ENCODE measurements around the gene VAPB.
"Not testable (repeated sequence)": the region's sequence is repeated elsewhere in the genome, so short reads cannot be mapped to it uniquely, and the experiment has no call there.

Gene VAPB

GRCh38 chr20:58407201-58407873, 18.3 kb downstream of the VAPB start:
- DNase-seq (ENCODE audit: low read depth), result no peak

- no peak for DNase-seq (ENCODE audit: low read depth)
These were observed 19.0 kb downstream of the VAPB start for GRCh38 chr20:58407966-58408557.

- DNase-seq (ENCODE audit: low read depth), result no peak
These were observed 19.7 kb downstream of the VAPB start for GRCh38 chr20:58408603-58409246.

- DNase-seq (ENCODE audit: low read depth), result not testable (repeated sequence)
These were observed 25.2 kb downstream of the VAPB start for GRCh38 chr20:58414216-58414615.

- DNase-seq (ENCODE audit: low read depth), result not testable (repeated sequence)
These were observed 25.8 kb downstream of the VAPB start for GRCh38 chr20:58414786-58415185.

- DNase-seq (ENCODE audit: low read depth), result no peak
These were observed 27.0 kb downstream of the VAPB start for GRCh38 chr20:58416057-58416456.

GRCh38 chr20:58416835-58417234, 27.8 kb downstream of the VAPB start:
- no peak for DNase-seq (ENCODE audit: low read depth)

- DNase-seq (ENCODE audit: low read depth), result no peak
These were observed 28.4 kb downstream of the VAPB start for GRCh38 chr20:58417438-58417837.

GRCh38 chr20:58418949-58419748, 30.1 kb downstream of the VAPB start:
- DNase-seq (ENCODE audit: low read depth), result no peak

GRCh38 chr20:58420798-58421496, 31.9 kb downstream of the VAPB start:
- no peak for DNase-seq (ENCODE audit: low read depth)

- no peak for DNase-seq (ENCODE audit: low read depth)
These were observed 32.4 kb downstream of the VAPB start for GRCh38 chr20:58421497-58421850.

- DNase-seq (ENCODE audit: low read depth), result no peak
These were observed 35.4 kb downstream of the VAPB start for GRCh38 chr20:58424218-58424969.

GRCh38 chr20:58427571-58427970, 38.5 kb downstream of the VAPB start:
- DNase-seq (ENCODE audit: low read depth), result not testable (repeated sequence)

GRCh38 chr20:58428364-58428763, 39.3 kb downstream of the VAPB start:
- no peak for DNase-seq (ENCODE audit: low read depth)

- no peak for DNase-seq (ENCODE audit: low read depth)
These were observed 40.3 kb downstream of the VAPB start for GRCh38 chr20:58429303-58429702.

- DNase-seq (ENCODE audit: low read depth), result no peak
These were observed 42.1 kb downstream of the VAPB start for GRCh38 chr20:58431134-58431533.

GRCh38 chr20:58432186-58432954, 43.3 kb downstream of the VAPB start:
- no peak for DNase-seq (ENCODE audit: low read depth)

GRCh38 chr20:58433029-58433647, 44.1 kb downstream of the VAPB start:
- DNase-seq (ENCODE audit: low read depth), result no peak

GRCh38 chr20:58433759-58434158, 44.7 kb downstream of the VAPB start:
- DNase-seq (ENCODE audit: low read depth), result no peak

- DNase-seq (ENCODE audit: low read depth), result no peak
These were observed 45.3 kb downstream of the VAPB start for GRCh38 chr20:58434326-58434725.

All from stimulated activated CD8-positive, alpha-beta memory T cell treated with anti-CD3 and anti-CD28 coated beads, Interleukin-15, amount 100 ng/mL, for 1 hour (primary cell).